T-helper 2 cell (primary cell): ENCODE measurements around the gene SLC25A30.
A peak's percentile ranks its signal among the peaks of the same experiment; 100 is the strongest.
"Not testable (repeated sequence)": the region's sequence is repeated elsewhere in the genome, so short reads cannot be mapped to it uniquely, and the experiment has no call there.

Experiments
- DNase-seq, 5 experiments: peaks; one replicate each; pipeline versions ENCODE4 v3.0.0 to v3.0.0-alpha.2; 2012 to 2022

The SLC25A30 gene

DNA sequence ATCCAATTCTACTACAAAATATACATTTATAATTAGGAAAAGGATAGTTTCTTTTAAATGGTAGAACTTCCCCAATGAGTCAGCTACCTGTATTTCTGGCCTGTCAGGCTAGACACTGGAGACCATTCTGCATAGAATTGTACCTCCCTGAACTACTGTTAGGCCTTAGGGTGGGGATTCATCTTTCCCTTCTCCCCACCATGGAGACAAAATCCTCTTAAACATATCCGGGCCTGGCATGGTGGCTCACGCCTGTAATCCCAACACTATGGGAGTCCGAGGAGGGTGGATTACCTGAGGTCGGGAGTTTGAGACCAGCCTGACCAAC is 52.7 kb downstream of the SLC25A30 start:
- no peak for DNase-seq

DNA sequence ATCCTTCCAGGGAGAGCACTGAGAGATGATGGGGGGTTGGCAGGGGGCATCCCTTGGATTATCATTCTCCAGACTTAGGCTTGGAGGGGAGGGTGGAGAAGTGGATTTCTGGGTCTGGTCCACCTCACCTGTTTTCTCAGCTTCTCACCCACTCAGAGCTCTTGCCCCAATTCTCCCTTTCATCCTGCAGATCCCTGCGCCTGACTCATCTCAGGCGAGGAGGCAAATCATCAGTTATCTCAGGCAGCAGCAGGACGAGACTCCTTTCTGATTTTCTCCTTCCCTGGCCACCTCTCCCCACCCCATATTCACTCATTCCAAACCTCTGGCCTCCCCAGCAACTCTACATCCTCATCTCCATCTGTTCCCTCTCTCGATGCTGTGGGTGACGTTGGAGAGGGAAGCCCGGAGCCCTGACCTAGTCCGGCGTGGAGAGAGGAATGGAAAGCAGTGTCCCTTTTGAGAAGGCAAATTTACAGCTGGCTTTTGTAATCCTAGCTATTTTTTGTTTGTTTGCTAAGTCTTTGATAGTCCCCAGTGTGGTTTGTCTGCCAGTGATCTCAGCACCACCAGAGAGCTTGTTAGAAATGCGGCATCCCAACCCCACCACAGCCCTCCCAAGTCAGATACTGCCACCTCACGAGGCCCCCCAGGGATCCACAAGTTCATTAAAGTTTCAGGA is 53.2 kb downstream of the SLC25A30 start:
- DNase-seq, result no peak

DNA sequence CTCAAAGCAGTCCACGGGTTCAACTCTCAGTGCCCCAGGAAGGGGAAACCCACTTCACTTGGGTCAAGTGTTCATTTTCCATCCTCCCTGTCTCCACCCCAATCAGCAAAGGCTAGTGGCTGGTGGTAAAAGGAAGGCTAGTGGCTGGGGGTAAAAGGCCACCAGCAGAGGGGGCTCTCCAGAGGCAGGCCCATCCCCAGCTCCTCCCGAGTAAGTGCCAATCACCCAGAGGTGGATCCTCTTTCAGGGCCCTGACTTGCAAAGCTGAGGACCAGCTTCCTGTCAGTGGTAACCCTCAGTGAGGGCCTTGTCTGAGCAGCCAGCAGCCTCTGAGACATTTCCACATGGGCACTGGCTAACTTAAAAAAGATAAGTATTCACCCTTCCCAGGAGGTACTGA is 55.2 kb downstream of the SLC25A30 start:
- DNase-seq, result peak in 1 of 5 experiments; percentile 39

DNA sequence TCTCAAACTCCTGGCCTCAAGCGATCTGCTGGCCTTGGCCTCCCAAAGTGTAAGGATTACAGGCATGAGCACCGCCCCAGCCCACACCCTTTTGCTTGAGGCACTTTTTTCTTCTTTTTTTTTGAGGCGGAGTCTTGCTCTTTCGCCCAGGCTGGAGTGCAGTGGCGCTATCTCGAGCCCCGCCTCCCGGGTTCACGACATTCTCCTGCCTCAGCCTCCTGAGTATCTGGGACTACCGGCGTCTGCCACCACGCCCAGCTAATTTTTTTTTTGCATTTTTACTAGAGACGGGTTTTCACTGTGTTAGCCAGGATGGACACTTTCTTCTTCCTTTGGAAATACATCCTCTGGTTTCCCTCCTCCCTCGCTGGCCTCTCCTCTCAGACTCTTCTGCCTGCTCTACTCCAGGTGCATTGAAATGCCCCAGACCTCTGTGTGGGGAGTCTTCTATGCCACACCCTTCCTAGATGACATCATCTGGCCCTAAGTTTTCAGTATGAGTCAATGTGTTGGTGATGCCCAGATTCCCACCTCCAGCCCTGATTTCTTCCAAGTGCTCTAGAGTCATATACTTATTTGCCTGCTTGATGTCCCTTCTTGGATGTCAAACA is 56.5 kb downstream of the SLC25A30 start:
- no peak for DNase-seq

DNA sequence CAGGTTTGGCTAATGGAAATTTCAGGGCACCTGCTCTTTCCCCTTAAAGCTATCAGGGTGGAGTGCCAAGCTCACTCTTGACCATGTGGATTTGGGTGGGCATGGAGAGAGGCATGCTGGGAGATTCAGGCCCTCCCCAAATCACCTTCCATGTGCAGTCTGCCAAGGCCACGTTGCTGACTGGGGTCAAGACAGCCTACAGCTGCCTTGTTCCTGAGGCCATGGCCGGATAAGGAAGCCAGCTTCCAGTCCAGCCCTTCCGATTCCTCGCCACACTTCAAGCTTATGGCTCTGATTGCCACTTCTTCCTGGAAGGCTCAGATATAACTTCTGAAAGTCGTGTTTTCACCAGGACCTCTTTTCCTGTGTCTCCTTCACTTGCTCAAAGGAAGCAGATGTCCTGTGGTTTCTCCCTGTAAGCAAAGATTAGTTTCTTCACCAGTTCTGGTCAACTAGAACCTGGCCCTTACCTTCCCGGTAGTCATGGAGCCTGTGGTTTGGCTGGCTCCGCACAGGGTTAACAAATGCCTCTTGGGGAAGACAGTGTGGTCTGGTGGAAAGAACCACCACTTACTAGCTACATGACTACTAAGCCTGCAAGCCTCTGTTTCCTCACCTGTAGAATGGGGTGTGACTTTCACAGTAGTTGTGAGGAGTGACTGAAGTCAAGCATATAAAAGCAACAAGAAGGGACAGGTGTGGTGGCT is 61.1 kb downstream of the SLC25A30 start:
- DNase-seq, result no peak

DNA sequence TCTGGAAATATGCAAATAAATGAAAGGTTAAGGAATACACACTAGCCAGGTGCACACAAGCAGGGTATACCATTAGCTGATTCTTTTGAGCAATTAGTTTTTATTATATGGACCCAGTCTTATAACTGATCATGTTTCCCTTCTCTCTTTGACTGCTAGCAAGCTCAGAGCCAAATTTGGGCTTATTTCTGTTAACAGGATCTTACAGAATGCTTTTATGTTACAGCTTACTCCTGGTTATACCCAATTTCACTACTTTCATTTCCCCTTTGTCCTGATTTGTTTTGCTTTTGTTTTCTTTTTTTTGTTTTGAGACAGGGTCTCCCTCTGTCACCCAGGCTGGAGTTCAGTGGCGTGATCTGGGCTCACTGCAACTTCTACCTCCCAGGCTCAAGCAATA is 64.3 kb downstream of the SLC25A30 start:
- DNase-seq, result no peak

DNA sequence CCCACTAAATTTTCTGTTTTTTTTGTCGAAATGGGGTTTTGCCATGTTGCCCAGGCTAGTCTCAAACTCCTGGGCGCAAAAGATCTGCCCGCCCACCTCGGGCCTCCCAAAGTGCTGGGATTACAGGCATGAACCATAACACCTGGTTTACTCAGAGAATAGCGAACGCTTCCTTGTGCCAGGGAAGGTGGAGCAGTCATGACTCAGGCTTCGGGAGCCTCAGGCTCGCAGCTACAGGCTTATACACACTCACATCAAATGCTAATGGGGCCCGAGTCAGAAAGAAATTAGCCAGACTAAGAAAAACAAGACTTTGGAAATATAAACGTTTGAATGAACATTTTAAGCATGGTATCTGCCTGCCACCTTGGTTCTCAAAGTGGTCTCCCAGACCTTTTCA is 66.1 kb downstream of the SLC25A30 start:
- no peak for DNase-seq

DNA sequence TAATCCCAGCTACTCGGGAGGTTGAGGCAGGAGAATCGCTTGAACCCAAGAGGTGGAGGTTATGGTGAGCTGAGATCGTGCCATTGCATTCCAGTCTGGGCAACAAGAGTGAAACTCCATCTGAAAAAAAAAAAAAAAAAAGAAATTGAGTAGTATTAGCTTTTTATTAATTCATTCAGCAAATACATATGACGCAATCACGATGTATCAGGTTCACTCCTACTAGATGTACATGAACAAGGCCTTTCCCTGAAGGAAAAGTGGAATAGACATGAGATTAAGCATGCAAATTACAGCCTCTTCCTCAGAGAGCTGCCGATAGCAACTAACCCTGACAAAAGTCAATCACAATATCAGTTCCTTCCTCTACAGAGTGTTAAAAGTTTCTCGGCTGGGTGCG is 68.0 kb downstream of the SLC25A30 start:
- DNase-seq, result no peak

DNA sequence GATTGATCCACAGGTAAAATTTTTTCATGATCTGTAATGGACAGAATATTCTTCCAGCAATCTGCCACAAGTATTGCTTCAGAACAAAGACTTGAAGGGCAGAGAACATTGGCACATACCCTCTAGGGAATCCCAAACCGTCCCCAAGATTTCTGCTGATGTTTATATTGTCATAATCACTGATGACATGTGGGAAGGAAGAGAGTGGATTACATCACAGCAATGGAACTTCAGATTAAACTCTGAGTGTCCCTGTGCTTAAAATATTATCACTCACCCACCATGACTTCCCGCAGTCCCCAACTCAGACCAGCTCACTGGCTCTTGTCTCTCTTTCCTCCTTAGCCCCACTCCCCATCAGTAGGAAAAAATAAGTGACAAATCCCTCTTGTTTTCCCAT is 68.7 kb downstream of the SLC25A30 start:
- DNase-seq, result no peak

DNA sequence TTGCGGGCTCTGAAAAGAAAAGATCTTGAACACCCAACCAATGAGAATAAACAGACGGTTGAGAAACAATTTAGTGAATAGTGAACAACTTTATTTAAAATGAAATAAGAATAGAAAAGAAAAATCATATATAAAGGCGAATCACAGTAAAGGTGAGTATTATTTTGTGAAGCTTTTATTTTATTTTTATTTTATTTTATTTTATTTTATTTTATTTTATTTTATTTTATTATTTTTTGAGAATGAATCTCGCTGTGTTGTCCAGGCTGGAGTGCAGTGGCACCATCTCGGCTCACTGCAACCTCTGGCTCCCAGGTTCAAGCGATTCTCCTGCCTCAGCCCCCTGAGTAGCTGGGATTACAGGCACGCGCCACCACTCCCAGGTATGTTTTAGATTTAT is 74.1 kb downstream of the SLC25A30 start:
- DNase-seq, result not testable (repeated sequence)
